Stimulated activated CD8-positive, alpha-beta memory T cell treated with anti-CD3 and anti-CD28 coated beads, Interleukin-15, amount 100 ng/mL, for 48 hours (primary cell): ENCODE data around the gene CHST15.
"Not testable (repeated sequence)": the region's sequence is repeated elsewhere in the genome, so short reads cannot be mapped to it uniquely, and the experiment has no call there.

Experiments used
- DNase-seq, 2 donors: peaks; one replicate each; pipeline ENCODE4 v3.0.0-alpha.2; 2020; ENCODE audit warnings: low read depth in 2 of 2

The CHST15 gene

GRCh38 chr10:124098575-124098974 is 5.2 kb upstream of the CHST15 start:
- DNase-seq, result no peak

DNA sequence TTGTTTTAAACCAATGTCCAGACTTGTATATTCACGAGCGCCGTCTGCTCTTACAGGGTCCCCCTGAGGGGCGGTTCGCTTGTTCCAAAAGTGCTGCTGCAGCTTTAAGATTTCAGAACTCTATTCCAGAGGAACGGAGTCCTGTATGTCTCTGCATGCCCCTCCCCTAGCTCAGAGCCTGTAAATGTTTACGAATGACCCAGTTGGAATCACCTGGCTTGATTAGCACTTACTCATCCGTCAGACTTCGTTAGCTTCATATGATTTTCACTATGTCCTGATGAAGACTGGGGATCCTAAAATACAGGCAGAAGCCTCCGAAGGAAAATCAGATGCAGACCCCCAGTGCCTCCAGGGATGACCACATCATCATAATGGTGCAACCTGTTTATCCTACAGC is 4.5 kb upstream of the CHST15 start:
- no peak for DNase-seq

GRCh38 chr10:124096494-124096893 is 3.1 kb upstream of the CHST15 start:
- DNase-seq, result no peak

GRCh38 chr10:124095801-124096200 is 2.4 kb upstream of the CHST15 start:
- not testable (repeated sequence) for DNase-seq

GRCh38 chr10:124095096-124095495 is 1.7 kb upstream of the CHST15 start:
- no peak for DNase-seq

DNA sequence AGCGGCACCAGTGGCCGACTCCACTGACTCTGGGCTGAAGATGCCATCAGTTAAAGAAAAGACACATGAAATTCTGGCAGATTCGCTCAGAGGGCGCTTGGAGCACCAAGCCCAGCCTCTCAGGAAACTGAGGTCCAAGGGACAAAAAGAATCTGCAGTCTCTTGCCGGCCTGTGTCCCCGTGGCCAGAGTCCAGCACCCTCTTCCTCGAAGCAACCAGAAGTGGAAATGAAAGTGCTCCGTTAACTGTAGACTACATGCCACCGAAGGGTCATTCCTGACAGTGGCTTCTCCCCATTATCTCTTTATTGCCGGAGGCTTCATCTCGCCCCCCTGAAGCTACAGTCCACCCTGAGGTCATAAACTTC is 1.0 kb upstream of the CHST15 start:
- no peak for DNase-seq

- DNase-seq, result not testable (repeated sequence)
These were observed 498 bp upstream of the CHST15 start for GRCh38 chr10:124093774-124094418.

DNA sequence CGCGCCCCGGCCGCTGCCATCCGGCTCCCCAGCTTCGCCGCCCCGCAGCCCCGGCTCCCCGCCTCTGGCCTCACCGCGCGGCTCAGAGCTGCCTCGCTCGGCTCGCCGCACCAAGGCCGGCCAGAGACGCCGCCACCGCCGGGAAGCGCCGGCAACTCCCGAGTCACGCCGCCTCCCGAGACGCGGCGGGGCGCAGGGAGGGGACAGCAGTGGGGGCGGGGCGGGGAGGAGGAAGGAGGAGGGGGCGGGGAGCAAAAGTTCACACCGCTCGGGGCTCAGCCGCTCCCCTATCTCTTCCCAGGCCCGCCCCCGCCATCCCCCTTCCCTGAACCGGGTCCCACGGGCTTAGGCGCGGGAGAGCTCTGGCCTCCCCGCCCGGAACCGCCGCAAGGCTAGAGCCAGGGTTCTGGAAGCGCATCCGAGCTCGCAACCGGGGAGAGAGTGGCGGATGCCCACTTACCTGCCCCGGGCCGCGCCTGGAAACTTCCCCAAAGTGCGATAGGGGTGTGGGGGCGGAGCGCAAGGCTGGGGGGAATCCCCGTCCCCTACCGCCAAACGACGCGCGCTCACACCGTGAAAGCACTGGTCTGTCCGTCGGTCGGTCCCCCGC is 1.0 kb downstream of the CHST15 start:
- peak in 1 of 2 donors; percentile 10 for DNase-seq

- no peak for DNase-seq
These were observed 1.6 kb downstream of the CHST15 start for GRCh38 chr10:124091646-124092249.

DNA sequence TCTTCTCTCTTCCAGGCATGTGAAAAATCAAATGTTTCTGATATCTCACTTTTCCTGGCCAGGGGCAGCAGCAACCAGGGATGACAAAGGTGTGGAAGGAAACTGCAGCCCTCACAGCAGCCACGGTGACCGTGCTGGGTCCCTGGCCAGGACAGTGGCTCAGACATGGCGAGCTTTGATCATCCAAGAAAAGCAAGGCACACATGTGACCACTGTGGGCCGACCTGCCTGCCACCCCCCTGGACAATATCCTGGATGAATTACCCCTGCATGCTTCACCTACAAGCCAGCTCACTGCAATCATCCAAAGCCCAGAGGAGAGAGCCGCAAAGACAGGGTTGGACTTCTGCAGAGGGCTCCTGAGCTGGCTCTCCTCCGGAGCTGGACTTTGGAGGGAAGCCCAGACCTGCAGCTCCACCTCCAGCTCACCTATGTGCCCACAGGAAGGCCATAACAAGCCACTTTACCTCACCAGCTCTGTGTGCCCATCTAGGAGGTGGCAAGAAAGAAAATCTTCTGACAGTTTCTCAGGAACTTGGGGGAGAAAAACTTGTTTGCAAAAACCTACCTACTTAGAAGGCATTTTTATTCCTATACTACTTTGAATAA is 2.7 kb downstream of the CHST15 start:
- no peak for DNase-seq

GRCh38 chr10:124089859-124090258 is 3.5 kb downstream of the CHST15 start:
- DNase-seq, result no peak

DNA sequence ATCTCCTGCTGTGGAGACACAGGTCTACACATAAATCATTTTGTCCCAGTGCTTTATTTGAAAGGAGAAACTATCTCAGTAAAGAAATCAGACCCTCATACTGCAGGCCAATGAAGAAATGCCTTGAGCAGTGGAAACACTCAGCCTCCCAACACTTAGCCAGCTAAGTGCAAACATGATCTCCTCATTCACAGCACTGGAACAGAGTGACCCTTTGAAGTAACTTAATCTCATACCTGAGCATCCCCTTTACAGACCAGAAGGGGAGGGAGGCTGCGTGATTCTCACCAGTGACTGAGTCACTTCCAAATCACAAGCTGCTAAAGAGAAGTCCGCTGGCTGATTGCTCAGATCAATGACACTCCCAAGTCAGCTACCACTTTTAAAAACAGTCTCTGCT is 4.5 kb downstream of the CHST15 start:
- DNase-seq, result no peak

DNA sequence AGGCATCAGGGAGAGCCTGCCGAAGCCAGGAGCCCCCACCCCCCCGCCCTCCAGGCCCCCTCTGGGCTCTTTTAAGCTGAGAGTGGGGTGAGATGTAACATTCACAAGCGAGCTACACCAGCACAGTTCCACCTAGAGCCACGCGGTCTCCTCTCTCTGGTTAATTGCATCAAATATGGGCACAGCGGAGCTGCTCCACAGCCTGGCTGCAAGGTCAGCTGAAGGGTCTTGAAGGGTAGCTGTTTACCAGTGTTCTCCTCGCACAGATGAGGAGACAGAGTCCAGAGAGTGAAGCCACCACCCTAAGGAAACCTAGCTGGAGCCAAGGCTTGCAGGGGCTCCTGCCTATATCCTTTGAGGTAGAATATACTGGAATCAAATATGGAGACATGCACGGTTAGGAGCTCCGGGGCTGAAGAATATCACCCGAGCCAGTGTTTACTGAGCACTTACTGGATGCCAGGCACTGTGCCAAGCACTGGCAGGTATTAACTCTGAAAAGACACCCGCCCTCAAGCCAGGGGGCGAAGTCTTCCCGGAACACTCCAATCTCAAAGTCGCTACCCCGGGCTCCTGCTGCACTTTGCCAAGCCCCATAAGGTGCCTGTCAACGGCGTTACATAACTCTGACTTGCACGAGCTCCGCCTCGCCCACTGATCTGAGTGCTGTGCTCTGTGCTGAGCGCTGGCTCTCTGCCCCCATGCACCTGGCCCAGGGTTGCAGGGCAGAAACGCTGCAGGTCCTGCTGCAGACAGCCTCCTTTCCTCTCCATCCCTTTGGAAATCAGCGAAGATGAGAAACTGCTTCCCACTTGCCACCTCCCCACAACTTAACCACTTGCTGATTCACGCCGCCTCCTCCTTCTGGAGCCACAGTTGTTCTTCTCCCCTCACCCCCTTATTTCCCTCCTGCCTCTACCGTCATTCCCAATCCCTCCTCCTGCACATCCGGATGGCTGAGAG is 5.4 kb downstream of the CHST15 start:
- DNase-seq, result no peak

DNA sequence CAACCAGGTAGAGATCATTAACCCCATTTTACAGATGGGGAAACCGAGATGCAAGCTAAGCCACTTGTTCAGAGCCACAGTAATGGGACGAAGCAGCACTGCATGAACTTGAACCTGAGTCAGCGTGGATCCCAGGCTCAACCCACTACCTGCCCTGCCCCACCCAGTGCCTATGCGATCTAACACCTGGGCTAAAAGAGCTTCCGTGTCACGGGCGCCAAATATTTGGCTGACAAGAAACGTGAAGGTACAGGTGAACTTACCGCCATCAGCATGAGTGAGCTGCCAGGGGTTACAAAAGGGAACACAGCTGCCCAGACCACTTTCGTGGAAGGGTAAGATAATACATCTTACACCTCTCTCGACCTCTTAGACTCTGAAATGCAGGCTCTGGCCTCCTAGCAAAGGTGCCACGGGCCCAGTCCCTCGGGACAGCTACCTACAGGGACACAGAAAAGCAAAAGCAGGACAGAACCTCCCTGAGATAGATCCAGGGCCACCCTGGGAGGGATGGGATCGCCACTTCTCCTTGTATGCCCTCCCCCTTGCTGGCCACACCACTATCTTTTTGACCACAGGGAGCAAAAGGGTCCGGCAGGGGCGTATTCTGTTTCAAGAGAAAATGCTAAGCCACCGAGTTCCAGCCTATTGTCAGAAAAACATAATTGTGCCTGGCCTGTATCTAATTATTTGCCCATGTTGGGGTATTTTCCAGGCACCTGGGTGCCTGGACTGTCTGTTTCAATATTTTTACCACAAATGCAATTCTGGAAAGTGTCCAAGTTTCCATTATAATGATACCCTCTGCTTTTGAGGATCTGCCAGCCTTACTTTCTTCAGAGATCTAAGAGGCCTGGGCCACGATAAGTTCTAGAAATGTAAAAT is 6.4 kb downstream of the CHST15 start:
- DNase-seq, result no peak

DNA sequence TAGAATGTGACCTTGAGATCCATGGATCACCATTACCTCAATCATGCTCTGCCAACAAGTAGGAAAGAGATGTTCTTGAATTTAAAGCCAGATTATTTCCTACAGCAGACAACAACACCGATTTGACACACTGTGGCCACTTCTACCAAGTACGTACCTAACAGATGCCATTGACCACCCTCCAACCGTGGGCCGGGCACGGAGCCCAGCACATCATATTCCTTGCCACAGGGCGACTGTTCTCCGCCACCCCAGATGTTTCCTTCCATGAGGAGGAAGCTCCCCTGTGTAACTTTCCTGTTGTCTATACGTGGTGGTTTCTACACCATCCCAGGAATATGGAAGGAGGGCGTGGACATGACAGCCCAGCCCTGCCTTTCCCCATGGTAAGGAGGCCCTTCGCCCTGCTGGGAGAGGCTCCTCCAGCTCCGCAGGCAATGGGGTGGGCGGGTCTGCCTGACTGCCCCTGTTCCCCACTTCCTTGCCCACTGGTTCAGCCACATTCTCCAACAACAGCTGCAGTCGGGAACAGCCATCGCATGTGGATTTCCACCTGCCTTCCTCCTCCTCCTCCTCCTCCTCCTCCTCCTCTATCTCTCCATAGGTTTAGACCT is 7.2 kb downstream of the CHST15 start:
- DNase-seq, result no peak

GRCh38 chr10:124085680-124086079 is 7.7 kb downstream of the CHST15 start:
- no peak for DNase-seq

- DNase-seq, result no peak
These were observed 8.7 kb downstream of the CHST15 start for GRCh38 chr10:124084708-124085107.

GRCh38 chr10:124083740-124084397 is 9.5 kb downstream of the CHST15 start:
- no peak for DNase-seq

- DNase-seq, result no peak
These were observed 10.2 kb downstream of the CHST15 start for GRCh38 chr10:124083047-124083739.
